PC-9 (cell line): ENCODE measurements around the gene JPH4. TPM values are rescaled to one million over a fixed set of nuclear protein-coding genes. Genes with fewer than 3 reads are reported as not detected.
"Not testable (repeated sequence)": the region's sequence is repeated elsewhere in the genome, so short reads cannot be mapped to it uniquely, and the experiment has no call there.

Experiments used
- BruUV-seq: library from RNA; stranded (reverse); fragments of 400-500 nt; replicated peaks from 2 replicates; lab custom pipeline; 2021; lab: Mats Ljungman, UMichigan
- CTCF ChIA-PET: fragments of 300-600 bp; sonication (Branson Sonifier 250); formaldehyde crosslinking; loops from one replicate; lab custom pipeline; 2022; ENCODE audit warnings: antibody characterized with exemption; lab: Charles Lee
- POLR2A ChIA-PET: fragments of 300-600 bp; sonication (Branson Sonifier 250); formaldehyde crosslinking; loops from one replicate; lab custom pipeline; 2022; ENCODE audit warnings: antibody characterized with exemption; ENCODE audit not compliant: unreplicated experiment; lab: Charles Lee
- DNase-seq, 2 experiments: peaks; one replicate each; pipeline versions ENCODE4 v3.0.0 to v3.0.0-alpha.2; 2015 to 2022; ENCODE audit warnings: mixed read lengths in 1 of 2
- H2AFZ ChIP-seq: fragments of 200-600 bp; sonication (generic); 2 replicates; pipeline ENCODE4 v1.8.1; 2017; ENCODE audit warnings: antibody characterized with exemption
- H3F3A ChIP-seq: fragments of 200-600 bp; sonication (generic); 2 replicates; pipeline ENCODE4 v1.8.1; 2017; ENCODE audit warnings: antibody characterized with exemption, mild to moderate bottlenecking, low read depth; ENCODE audit not compliant: insufficient read depth
- H3K27ac ChIP-seq: fragments of 200-600 bp; sonication (generic); 2 replicates; pipeline ENCODE4 v1.6.1; 2016; ENCODE audit warnings: mixed run types
- H3K27me3 ChIP-seq: fragments of 200-600 bp; sonication (generic); 2 replicates; pipeline ENCODE4 v1.6.1; 2016; ENCODE audit warnings: low read depth, mixed run types; ENCODE audit not compliant: insufficient read depth
- H3K36me3 ChIP-seq: fragments of 200-600 bp; sonication (generic); 2 replicates; pipeline ENCODE4 v1.6.1; 2016; ENCODE audit warnings: low read depth, mixed run types
- H3K4me1 ChIP-seq: fragments of 200-600 bp; sonication (generic); replicated peaks from 2 replicates; pipeline ENCODE4 v1.6.1; 2016; ENCODE audit warnings: mixed run types; ENCODE audit not compliant: insufficient read depth
- H3K4me2 ChIP-seq: fragments of 200-600 bp; sonication (generic); 2 replicates; pipeline ENCODE4 v1.6.1; 2017; ENCODE audit warnings: mixed run types
- H3K4me3 ChIP-seq: fragments of 200-600 bp; sonication (generic); 2 replicates; pipeline ENCODE4 v1.6.1; 2016; ENCODE audit warnings: mixed run types
- H3K79me2 ChIP-seq: fragments of 200-600 bp; sonication (generic); 2 replicates; pipeline ENCODE4 v1.6.1; 2017; ENCODE audit warnings: low read depth, mixed run types
- H3K9me2 ChIP-seq: fragments of 200-600 bp; sonication (generic); 2 replicates; pipeline ENCODE4 v1.8.1; 2017; ENCODE audit warnings: mild to moderate bottlenecking; ENCODE audit not compliant: insufficient read depth
- H3K9me3 ChIP-seq: fragments of 200-600 bp; sonication (generic); 2 replicates; pipeline ENCODE4 v1.8.1; 2016; ENCODE audit warnings: low read depth; ENCODE audit not compliant: insufficient read depth
- H4K20me1 ChIP-seq: fragments of 200-600 bp; sonication (generic); 2 replicates; pipeline ENCODE4 v1.8.1; 2017; ENCODE audit not compliant: insufficient read depth
- CTCF ChIP-seq: fragments of 200-600 bp; sonication (generic); conservative IDR thresholded peaks from 2 replicates; pipeline ENCODE4 v1.6.1; 2017; ENCODE audit warnings: mixed run types, antibody characterized with exemption, mild to moderate bottlenecking, moderate library complexity
- EZH2 ChIP-seq: fragments of 200-600 bp; sonication (generic); IDR thresholded peaks from 2 replicates; pipeline ENCODE4 v1.8.0; 2017; ENCODE audit warnings: antibody characterized with exemption, low read depth
- intact Hi-C: fragments of 100-400 bp; cut with micrococcal nuclease; formaldehyde crosslinking; loops from one replicate; pipeline ENCODE4 v1.10.0; 2022; ENCODE audit not compliant: unreplicated experiment
- total RNA-seq: library from RNA; stranded (reverse); gene quantifications from 2 replicates; pipeline ENCODE4 v1.2.3, GENCODE V29; 2021

The JPH4 gene
- total RNA-seq, 1 experiment from 2014 or later: not detected

GRCh38 chr14:23589606-23590005, 11.0 kb upstream of the JPH4 start:
- intact Hi-C loops: loop anchor here (1.0 to 2.0 kb wide), 6 partner anchors 77 to 447 kb away; no protein-coding TSS in a partner anchor
- no TSS peak for BruUV-seq

GRCh38 chr14:23588884-23589598, 10.5 kb upstream of the JPH4 start:
- intact Hi-C loops: loop anchor here (1.0 to 2.0 kb wide), 6 partner anchors 78 to 448 kb away; no protein-coding TSS in a partner anchor
- H3K27me3 ChIP-seq: no peaks in the 10 kb centered on the region
- no peaks in the 10 kb centered on the region for H3K9me2 ChIP-seq
- no peak overlapping the region for H2AFZ ChIP-seq
- no peaks in the 10 kb centered on the region for H4K20me1 ChIP-seq
- H3K4me1 ChIP-seq: peaks cover 7% of the 10 kb centered on the region; the same call in 1 of the 2 replicates
- POLR2A ChIA-PET: interaction anchor here (0.6 to 0.7 kb wide), 2 partner anchors 287 to 469 kb away, joined by 4 read pairs; partner anchors contain the start of gene PPP1R3E
- no peaks in the 10 kb centered on the region for H3K36me3 ChIP-seq
- H3K27ac ChIP-seq: no peak overlapping the region
- no peak overlapping the region for H3K4me3 ChIP-seq
- peak; percentile 62 to 83 for DNase-seq
- H3F3A ChIP-seq: no peaks in the 10 kb centered on the region
- H3K79me2 ChIP-seq: no peaks in the 10 kb centered on the region
- TF ChIP-seq EZH2 (no peak), CTCF (peak; percentile 78)
- BruUV-seq: no TSS peak
- H3K4me2 ChIP-seq: no peak overlapping the region
- H3K9me3 ChIP-seq: no peaks in the 10 kb centered on the region
- CTCF ChIA-PET: interaction anchor here (0.5 to 1.1 kb wide), 5 partner anchors 43 to 321 kb away, joined by 3 to 10 read pairs (median 6); no protein-coding TSS in a partner anchor

More at GRCh38 chr14:23589606-23590005, 11.0 kb upstream of the JPH4 start:
- Histone ChIP-seq H2AFZ (no peak overlapping the region), H3F3A (no peaks in the 10 kb centered on the region), H3K4me3 (no peak overlapping the region), H3K4me1 (peaks cover 7% of the 10 kb centered on the region; the same call in 1 of the 2 replicates), H3K9me2 (no peaks in the 10 kb centered on the region), H3K27ac (no peak overlapping the region), H3K36me3 (no peaks in the 10 kb centered on the region), H3K4me2 (no peak overlapping the region), H3K79me2 (no peaks in the 10 kb centered on the region), H3K27me3 (no peaks in the 10 kb centered on the region), H3K9me3 (no peaks in the 10 kb centered on the region), H4K20me1 (no peaks in the 10 kb centered on the region)
- ChIA-PET CTCF (interaction anchor here (1.0 to 1.1 kb wide), 3 partner anchors 42 to 321 kb away, joined by 6 to 10 read pairs (median 6); no protein-coding TSS in a partner anchor), POLR2A (no interaction called here)
- no peak for DNase-seq
- TF ChIP-seq CTCF (no peak), EZH2 (no peak)

- H3K27me3 ChIP-seq, CTCF ChIA-PET, H3F3A ChIP-seq, H4K20me1 ChIP-seq, POLR2A ChIA-PET, H3K4me3 ChIP-seq, H3K9me2 ChIP-seq, H3K4me1 ChIP-seq, H3K9me3 ChIP-seq, H3K27ac ChIP-seq, H3K79me2 ChIP-seq, DNase-seq, BruUV-seq, H2AFZ ChIP-seq, H3K4me2 ChIP-seq, intact Hi-C loops, H3K36me3 ChIP-seq: not testable (repeated sequence)
Measured at GRCh38 chr14:23584527-23585203, 6.1 kb upstream of the JPH4 start.

GRCh38 chr14:23583761-23584526, 5.4 kb upstream of the JPH4 start:
- H3K27me3 ChIP-seq, H3K9me3 ChIP-seq, H3K4me2 ChIP-seq, H3K27ac ChIP-seq, H3K79me2 ChIP-seq, DNase-seq, POLR2A ChIA-PET, intact Hi-C loops, H3K9me2 ChIP-seq, BruUV-seq, H2AFZ ChIP-seq, H3F3A ChIP-seq, CTCF ChIA-PET, H4K20me1 ChIP-seq, H3K36me3 ChIP-seq, H3K4me3 ChIP-seq, H3K4me1 ChIP-seq: not testable (repeated sequence)
